NCI-H1694 treated with DMSO at 0.1 percent for 48 hours (cell line): ENCODE measurements around the gene GPR176.
"Not testable (repeated sequence)": the region's sequence is repeated elsewhere in the genome, so short reads cannot be mapped to it uniquely, and the experiment has no call there.

ENCODE experiments used
- DNase-seq: peaks from one replicate; lab custom pipeline; 2025; lab: John Stamatoyannopoulos, UW

The GPR176 gene

DNA sequence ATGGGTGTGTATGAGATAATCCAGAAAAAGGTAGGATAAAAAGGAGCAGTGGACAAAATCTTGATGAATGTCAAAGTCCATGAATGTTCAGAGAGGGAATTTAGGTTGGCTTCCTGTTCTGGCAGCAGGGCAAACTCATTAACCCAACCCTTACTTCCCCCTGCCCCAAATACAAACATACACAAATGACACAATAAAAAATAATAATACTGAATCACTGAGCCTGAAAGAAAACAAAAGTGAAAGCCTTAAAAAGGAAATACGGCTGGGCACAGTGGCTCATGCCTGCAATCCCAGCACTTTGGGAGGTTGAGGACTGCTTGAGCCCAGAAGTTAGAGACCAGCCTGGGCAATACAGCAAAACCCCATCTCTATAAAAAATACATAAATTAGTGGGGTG lies 62.9 kb downstream of the GPR176 start:
- no peak for DNase-seq

DNA sequence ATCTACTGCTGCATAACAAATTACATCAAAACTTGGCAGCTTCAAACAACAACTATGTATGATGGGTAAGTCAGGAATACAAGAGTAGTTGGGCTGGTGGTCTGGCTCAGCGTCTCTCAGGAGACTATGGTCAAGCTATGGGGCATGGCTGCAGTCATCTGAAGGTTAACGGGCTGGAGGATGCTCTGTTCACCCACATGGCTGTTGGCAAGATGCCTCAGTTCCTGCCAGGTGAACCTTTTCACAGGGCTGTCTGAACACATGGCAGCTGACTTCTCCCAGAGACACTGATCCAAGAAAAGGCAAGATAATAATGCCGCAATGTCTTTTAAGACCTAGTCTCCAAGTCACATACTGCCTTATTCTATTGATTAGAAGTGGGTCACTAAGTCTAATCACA lies 63.7 kb downstream of the GPR176 start:
- no peak for DNase-seq

DNA sequence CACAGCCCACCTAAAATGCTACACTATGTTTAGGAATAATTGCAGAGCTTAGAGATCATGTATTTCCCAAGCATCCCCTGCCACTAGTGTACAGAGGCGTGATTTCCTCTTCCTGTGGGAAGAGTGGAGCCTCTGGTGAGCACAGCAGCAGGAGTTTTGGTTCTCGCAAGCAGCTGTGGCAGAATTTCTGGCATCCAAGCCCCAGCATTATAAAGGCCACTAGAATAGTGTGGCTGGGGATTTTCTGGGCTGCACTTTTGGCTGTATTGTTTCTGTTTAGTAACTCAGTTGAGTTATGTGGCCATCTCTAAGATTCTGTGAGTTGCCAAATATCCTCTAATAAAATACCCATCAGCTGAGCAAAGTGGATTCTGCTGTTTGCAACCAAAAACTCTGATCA lies 64.7 kb downstream of the GPR176 start:
- no peak for DNase-seq

DNA sequence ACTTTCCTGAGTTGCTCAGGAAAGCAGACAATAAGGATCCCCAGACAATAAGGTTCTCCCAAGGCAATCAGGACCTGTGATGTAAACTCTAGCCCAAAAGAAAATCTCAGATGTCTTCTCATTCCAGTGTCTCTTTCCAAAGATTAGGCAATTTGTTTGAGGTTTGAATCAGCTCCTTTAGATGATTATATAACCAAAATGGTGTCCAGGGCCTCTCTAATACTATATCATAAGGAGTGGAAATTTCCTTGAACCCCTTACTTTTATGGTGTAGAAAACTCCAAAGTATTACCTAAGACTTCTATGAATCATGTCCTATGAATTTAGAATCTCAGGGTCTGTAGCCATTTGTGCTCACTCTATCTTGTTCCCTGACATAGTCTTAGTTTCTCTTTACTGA lies 65.9 kb downstream of the GPR176 start:
- no peak for DNase-seq

DNA sequence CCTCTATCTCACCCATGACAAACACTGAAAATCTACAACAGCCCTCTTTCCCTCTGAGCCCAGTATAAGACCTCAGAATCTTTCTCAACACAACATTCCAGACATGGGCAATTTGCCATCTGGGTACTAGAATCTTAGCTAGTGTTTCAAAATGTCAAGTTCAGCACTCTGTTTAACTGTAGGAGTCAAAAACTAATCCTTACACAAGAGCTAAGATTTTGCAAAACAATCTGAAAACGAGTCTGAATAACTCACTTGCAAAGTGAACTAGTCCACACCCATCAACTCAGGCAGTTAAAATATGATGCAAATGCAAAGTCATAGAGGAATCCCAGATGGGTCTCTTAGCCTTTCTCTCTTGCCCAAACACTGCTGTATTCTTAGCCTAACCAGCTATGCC lies 67.8 kb downstream of the GPR176 start:
- no peak for DNase-seq

DNA sequence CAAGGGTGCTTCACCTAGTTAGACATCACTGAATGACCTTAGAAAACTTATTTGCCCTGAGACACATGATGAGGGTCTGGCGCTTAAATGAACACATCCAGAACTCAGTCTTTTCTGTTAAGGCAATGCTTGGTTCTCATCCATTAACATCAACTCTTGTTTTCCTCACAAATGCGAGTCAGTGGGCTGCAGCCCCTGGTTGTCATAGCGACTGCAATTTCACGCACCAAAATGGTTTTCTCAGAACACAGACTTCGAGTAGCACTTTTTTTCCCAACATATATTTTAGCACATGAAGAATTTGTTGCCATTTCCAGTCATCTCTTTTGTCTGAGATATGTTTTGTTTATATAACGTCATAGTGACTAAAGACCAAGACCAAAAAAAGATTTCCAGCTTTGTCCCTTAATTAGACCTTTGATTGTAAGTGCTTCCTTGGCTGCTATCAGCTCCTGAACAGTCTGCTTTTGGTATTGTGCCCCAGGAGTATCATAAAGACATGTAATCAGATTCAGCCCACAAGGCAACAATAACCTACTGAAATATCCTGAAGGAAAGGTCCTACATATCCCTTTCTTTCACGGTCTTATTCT lies 68.5 kb downstream of the GPR176 start:
- no peak for DNase-seq

DNA sequence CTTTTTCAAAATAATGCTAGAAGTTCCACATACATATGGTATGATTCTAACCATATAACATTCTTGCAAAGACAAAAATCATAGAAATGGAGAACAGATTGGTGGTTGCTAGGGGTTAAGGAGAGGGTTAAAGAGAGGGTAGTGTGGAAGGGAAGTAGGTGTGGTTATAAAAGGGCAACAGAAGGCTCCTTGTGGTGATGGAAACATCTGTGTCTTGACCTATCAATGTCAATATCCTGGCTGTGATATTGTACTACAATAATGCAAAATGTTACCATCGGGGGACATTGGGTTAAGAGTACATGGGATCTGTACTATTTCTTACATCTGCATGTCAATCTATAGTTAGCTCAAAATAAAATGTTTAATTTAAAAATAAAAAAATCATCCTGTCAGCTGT lies 69.6 kb downstream of the GPR176 start:
- no peak for DNase-seq

DNA sequence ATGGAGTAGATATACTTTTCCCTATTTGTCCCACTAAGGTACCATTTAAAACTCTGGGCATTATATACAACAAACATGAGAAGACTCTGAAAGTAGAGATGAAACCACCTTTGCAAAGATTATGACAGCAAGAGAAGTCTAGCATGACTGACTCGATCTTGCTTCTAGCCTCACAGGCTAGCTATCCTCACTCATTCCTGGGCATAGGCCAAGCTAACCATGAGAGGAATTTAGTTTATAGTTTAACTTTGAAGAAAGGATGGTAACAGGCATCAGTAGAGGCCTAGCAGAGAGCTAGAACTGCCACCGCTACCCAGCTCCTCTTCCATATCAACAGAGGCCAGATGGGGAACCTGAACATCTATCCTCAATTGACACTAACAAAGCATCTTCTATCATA lies 74.0 kb downstream of the GPR176 start:
- no peak for DNase-seq

DNA sequence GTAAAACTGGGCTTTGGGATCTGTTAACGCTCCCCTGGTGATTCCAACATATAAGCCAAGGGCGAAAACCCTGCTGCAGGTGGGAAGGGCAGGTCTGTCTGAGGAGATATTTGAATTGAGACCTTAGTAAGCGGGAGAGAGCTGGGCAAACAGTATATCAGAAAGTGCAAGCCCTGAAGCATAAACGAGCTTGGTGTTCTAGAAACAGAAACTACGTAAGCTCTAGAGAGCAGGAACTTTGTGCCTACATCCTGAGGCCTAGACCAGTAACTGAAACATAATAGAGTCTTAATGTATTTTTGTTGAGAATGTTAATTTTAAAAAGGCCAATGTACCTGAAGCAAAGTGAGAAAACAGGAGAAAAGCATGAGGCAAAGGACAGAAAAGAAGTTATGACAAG lies 74.5 kb downstream of the GPR176 start:
- DNase-seq = no peak

DNA sequence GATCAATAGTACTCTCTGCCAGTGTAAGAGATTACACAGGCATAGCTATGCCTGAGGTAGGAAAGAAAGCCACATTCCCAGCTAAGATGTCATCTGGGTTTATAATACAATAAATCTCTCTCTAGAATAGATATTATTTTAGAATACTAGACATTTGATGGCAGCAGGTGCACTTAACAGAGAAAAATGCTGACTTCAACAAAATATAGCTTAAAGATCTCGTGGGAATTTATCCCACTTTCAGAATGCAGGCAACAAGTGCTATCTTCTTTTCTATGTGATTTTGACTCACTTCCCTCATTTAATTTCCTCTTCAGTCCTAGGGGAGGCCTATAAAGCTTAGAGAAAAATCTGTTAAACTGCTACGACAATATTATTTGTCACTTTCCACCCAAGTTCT lies 76.5 kb downstream of the GPR176 start:
- no peak for DNase-seq

DNA sequence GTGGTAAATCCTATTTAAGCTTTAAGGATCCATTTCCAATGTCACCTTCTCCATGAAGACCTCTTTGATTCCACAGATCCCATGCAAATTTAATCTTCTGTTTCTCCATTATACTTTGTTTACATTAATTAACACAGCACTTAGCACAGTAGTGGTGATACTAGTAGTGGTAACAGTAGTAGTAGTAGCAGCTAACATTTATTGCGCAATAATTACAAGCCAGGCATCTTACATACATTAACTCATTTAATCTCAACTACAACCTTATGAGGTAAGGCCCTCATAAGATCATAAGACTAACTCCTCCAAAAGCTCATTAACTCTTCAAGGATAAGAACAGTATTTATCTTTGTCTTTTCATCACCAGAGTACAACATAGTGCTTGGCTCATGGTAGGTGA lies 82.6 kb downstream of the GPR176 start:
- DNase-seq = no peak

DNA sequence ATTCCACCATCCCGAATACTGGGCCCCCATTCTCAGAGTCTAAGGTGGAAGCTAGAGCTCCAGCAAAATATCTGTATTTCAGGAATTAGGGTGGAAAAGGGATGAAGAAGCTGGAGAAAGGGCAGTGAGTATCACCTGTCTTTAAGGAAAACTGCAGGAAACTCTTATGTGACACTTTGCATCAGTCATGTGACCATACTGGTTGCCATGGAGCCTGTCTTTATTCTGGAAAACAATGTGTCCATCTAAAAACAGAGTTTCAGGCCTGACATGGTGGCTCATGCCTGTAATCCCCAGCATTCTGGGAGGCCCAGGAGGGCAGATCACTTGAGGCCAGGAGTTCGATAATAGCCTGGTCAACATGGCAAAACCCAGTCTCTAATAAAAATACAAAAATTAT lies 84.5 kb downstream of the GPR176 start:
- DNase-seq = no peak

DNA sequence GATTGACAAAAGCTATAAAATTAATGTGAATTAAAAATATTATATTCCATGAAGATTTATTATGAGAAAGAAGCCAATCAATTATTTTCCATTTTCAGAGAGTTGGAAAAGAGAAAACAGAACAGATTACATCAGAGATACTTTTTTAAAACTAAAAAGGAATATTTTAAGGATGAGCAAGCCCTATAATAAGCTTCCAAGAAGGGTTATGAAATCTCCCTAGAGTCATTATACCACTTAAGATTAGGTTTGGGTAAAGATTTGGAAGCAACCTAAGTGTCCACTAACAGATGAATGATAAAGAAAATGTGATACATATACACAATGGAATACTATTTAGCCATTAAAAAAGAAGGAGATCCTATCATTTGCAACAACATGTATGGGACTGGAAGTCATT lies 85.8 kb downstream of the GPR176 start:
- no peak for DNase-seq

DNA sequence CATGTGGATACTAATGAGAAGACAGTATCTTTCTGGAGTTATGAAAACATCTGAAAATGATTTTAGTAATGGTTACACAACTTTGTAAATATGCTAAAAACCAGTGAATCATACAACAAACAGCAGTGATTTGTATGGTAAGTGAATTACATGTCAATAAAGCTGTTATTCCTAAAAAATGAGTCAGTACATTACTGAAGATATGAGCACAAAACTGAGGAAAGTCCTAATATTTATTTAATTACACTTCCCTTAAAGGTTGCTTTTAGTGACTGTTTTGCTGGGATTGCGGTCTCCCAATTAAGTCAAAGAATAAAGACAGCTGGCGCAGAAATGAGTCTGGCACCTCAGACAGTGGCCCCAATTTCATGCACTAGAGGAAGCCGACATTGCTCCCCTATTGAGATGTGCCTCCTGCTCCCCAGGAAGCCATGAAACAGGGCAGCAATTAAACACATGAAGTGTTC lies 86.5 kb downstream of the GPR176 start:
- no peak for DNase-seq

DNA sequence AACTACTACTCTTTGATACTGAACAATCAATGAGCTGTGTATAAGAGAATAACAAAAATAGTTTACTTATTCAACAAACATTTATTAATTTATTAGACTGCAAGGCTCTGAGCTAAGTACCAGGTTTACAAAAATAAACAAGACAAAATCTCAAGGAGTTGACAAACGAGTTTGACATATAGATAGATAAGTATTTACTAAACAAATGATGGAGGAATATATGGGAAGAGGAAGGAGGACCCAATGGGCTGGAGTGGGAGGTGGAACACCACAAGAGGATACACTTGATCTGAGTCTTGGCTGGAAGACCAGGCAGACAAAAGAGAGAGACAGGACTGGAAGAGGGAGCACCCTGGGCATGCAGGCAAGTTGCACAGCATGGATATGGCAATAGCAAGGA lies 89.9 kb downstream of the GPR176 start:
- no peak for DNase-seq

DNA sequence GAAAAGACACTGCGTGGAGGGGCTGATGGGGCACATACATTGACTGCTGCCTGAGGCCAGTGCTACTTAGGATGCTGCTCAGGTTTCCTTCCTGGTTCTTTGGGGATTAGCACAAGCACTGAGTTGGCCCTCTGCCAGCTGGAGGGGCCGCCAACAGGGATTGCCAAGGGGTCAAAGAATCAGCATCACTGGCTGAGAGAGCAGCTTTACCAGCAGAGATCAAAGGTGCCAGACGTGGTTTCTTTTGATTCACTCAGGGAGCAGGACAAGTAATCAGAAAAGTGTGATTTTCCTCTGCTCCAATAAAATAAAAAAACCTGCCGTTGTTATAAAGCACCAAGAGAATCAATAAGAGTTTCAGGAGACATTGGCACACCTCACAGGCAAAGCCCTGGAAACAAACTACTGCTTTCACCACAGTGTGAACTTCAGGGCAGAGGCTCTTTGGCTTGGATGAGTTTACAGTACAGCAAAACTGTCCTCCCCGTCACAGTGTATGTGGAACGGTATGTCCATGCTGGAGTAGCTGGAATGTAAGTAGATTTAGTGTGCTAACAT lies 91.6 kb downstream of the GPR176 start:
- no peak for DNase-seq

DNA sequence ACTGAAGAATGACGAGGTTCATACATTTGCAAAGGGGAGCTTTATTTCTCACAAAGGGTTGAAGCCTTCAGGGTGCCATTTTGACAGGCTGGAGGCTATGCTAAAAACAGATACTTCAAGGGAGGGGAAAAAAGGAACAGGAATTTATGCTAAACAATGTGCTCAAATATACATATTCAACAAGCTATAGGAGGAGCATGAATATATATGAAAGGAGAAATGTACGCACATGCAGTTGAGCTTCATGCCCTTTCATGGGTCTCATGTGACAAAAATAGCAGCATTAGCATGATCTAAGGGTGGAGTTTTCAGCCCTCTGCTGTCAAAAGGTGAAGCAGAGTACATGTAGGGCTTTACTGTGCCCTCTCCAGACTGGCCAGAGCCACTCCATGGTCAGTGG lies 93.1 kb downstream of the GPR176 start:
- no peak for DNase-seq

DNA sequence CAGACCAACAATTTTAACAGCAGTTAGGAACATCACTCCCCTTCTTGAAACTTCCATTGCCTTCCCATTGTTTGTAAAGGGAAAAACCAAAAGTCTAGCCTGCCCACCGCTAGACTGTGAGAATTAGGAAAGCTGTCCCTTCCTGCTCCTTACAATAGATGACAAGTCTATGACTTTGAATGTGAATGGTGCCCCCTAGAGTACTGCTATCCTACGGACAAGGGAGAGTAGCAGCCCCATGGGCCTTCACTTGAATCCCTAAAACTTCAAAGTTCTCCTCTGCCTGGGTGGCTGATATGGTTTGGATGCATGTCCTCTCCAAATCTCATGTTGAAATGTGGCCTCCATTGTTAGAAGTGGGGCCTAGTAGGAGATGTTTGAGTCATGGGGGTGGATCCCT lies 96.4 kb downstream of the GPR176 start:
- DNase-seq = no peak

DNA sequence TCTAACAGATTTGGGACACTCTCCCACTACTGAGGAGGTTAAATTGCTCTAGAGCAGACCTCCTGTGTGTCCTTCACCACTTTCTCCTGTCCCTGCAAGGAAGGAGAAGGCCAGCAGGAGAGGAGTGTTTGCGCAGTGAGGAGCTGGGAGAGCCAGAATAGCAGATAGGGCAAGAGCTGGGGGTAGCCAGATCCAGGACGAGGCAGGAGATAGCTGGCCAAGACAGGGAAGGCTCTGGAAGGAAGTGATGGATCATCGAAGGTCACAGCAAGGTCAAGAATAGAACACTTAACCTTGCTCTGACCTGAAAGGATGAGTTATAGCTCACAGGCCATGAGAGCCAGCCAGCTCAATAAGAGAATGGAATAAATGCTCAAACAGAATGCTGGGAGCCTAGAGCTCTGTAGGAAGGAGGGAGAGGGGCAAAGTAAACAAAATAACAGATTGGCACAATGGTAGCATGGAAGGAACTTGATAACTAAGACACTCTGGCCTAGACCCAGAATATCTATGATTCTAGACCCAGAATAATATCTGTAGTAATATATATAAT lies 99.9 kb downstream of the GPR176 start:
- no peak for DNase-seq

DNA sequence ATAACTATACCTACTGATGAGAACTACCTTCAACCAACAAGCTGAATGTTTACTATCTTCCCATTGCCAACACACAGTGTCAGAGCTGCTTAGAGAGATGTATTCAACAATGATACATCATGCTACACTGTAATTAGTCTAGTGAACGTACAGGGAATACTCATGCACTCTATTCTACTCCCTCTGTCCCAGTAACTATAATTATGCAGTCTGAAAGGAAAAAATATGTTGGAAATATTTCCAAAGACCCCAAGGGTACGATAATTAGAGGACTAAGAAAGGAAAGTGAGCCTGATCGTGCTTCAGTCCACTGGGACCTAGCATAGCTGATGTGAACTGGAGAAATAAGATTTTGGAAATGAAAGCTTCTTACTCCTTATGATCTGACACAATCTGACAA lies 100.5 kb downstream of the GPR176 start:
- no peak for DNase-seq

DNA sequence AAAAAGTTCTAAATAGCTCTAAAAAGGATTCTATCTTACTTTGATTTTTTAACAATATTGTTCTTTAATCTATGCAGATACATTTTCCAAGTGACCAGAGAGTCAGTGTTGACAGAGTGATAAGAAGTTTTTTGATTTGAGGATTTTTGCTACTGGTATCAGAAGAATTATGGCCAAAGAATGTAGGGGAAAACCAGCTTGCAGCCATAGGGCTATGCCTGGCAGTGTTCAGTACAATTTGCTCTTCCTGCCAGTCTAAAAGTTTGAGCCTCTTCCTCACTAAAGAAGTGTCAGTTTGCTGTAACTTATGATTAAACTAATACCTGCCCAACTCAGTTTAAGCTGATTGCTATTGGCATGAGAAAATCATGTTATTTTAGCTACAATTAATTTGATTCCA lies 102.2 kb downstream of the GPR176 start:
- no peak for DNase-seq

DNA sequence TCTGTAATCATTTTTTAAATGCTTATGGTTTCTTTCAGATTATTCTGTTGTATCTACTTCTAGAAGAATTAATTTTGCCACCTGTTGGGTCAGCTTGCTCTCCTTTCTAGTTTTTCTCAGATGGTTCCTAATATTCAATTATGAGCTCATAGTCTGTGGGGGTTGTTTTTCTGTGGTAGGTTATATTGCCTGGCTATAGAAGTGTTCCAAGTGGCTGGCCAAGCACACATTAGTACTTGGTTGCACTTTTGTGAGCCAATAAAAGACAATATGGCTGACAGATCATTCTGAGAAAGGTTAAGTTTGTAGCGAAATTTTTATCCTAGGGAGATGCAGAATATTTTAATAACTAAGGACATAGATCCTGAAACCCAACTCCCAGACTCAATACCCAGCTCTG lies 105.6 kb downstream of the GPR176 start:
- DNase-seq = no peak

DNA sequence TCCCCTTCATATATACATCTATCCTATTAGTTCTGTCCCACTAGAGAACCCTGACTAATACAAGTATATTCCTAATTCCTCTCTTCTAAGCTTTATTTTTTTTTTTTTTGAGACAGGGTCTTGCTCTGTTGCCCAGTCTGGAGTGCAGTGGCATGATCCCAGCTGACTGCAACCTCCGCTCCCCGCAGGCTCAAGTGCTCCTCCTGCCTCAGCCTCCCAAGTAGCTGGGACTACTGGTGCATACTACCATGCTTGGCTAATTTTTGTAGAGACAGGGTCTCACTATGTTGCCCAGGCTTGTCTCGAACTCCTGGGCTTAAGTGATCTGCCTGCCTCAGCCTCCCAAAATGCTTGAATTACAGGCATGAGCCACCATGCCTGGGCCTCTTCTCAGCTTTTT lies 107.4 kb downstream of the GPR176 start:
- DNase-seq = not testable (repeated sequence)

DNA sequence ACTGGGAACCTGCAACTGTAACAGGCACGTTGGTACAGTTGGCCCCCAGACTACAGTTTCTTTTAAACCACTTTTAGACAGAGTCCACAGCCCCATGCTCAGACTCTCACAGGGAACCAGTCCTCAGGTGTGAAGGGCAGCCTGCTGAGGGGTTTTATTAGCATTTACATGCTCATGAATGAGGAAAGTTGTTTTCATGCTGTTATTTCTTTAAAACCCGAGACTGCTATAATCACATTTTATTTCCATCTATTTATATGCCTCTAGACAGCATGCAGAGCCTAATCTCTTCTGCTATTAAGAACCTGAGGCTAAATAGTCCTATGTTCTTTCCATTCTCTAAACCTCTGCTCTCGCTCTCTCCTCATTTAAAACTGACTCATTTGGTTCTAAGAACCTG lies 111.2 kb downstream of the GPR176 start:
- no peak for DNase-seq
